ENCODE results near the gene D2HGDH. TPM values are rescaled to one million over a fixed set of nuclear protein-coding genes. Genes with fewer than 3 reads are reported as not detected.

The D2HGDH gene
- total and polyA plus RNA-seq, 2 of the 8 experiments (the other 6 are each of a cell fraction or from before 2014, with no cell fraction given): 3.4 to 8.1 TPM

DNA sequence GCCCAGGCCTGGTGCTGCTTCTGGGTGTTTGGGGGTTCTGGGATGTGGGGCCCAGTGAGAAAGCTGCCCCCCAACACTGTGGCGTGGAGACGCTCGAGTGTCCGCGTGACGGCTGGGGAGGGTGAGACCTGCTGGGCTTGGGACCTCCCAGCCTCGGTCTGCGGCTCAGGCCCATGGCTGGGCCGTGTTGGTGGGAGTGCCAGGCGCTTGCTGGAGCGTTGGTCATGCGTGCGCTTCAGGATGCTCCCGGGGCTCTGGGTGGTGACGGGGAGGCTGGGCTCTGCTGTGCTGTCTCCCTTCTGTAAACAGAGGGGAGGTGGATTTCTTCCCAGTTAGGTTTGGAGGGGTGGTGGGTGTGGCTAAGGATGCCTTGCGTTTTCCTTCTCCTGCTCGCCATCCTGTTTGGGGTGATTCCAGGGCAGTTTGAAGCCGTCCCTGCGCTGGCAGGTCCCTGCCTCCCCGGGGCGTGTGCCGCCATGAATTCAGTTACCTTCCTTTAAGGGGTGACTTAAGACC is 42.8 kb downstream of the D2HGDH start:
- H3K79me2 ChIP-seq (ENCODE audit: control insufficient read depth in 1 of 2, insufficient read depth in 2 of 2, low read length in 2 of 2): no peaks in the 10 kb centered on the region
- no peak overlapping the region; a peak in 1 of 4 replicates for H3K4me2 ChIP-seq (ENCODE audit: insufficient read depth in 1 of 2, low read depth in 2 of 2, low read length in 2 of 2)
- no peaks in the 10 kb centered on the region for H3K36me3 ChIP-seq (ENCODE audit: control insufficient read depth in 2 of 4, insufficient read depth in 4 of 4, low read length in 3 of 4)
- no peak overlapping the region for H3K27ac ChIP-seq (ENCODE audit: low read depth, low read length)
- H3K4me3 ChIP-seq (ENCODE audit: extremely low read depth in 1 of 4, insufficient read depth in 2 of 4, low read depth in 3 of 4, low read length in 4 of 4): no peak overlapping the region
- no peaks in the 10 kb centered on the region for H3K23me2 ChIP-seq (ENCODE audit: low read depth, low read length)
- no peak overlapping the region for H2AK5ac ChIP-seq (ENCODE audit: low read depth, low read length)
- no peak overlapping the region for H2BK15ac ChIP-seq (ENCODE audit: low read length)
- H3K14ac ChIP-seq (ENCODE audit: insufficient read length): no peak overlapping the region
- no peak overlapping the region for H2BK20ac ChIP-seq (ENCODE audit: low read length)
- H2BK120ac ChIP-seq (replicated peaks; ENCODE audit: low read depth, low read length): peak overlapping the region; percentile 86
- ChIA-PET POLR2A (ENCODE audit: partially characterized antibody) (interaction anchor here (0.7 to 1.2 kb wide), 2 partner anchors 12 to 26 kb away, joined by 3 to 4 read pairs; no protein-coding TSS in a partner anchor), CTCF (ENCODE audit: partially characterized antibody) (no interaction called here)
- H2BK12ac ChIP-seq (ENCODE audit: low read depth, low read length): 0 out of 2 replicates have a peak overlapping the region, but pooled peaks have one; percentile 9
- H4K20me1 ChIP-seq (replicated peaks in 1 of 2; ENCODE audit: control insufficient read depth in 1 of 2, insufficient read depth in 2 of 2, low read length in 2 of 2): no peaks in the 10 kb centered on the region
- H4K8ac ChIP-seq (ENCODE audit: extremely low read depth, insufficient read depth, low read length): peak overlapping the region; percentile 83
- H3K9ac ChIP-seq (replicated peaks in 1 of 4; ENCODE audit: extremely low read depth in 1 of 4, low read depth in 3 of 4, low read length in 3 of 4): no peak overlapping the region
- H3K18ac ChIP-seq (ENCODE audit: extremely low read depth, low read length): peak overlapping the region; percentile 48; the same call in 1 of the 2 replicates
- FAIRE-seq (no peak), DNase-seq (ENCODE audit: low read depth in 1 of 2, low spot score in 2 of 2) (peak in 1 of 2 experiments; percentile 42)
- H3K79me1 ChIP-seq (ENCODE audit: low read depth, low read length): no peaks in the 10 kb centered on the region
- no peak overlapping the region for H4K5ac ChIP-seq (ENCODE audit: insufficient read length, low read depth, low read length)
- no peak overlapping the region for H3K23ac ChIP-seq (ENCODE audit: insufficient read length)
- H3K9me3 ChIP-seq (ENCODE audit: insufficient read depth in 2 of 2, low read depth in 1 of 2, low read length in 1 of 2): peaks cover 10 to 13% of the 10 kb centered on the region in 2 experiments
- H3K27me3 ChIP-seq (replicated peaks in 1 of 4; ENCODE audit: control insufficient read depth in 3 of 4, extremely low read depth in 1 of 4, insufficient read depth in 3 of 4, low read length in 3 of 4): no peaks in the 10 kb centered on the region
- no peak overlapping the region for H2AFZ ChIP-seq (ENCODE audit: low read length)
- H2BK5ac ChIP-seq (ENCODE audit: low read depth, low read length): no peak overlapping the region
- no peak overlapping the region for H3K56ac ChIP-seq (replicated peaks; ENCODE audit: insufficient read length, low read depth, low read length)
- H3K4ac ChIP-seq (replicated peaks; ENCODE audit: insufficient read length, low read depth, low read length): no peak overlapping the region
- H4K91ac ChIP-seq (replicated peaks; ENCODE audit: insufficient read length, low read length): peak overlapping the region; percentile 85
- H3K4me1 ChIP-seq (replicated peaks in 1 of 4; ENCODE audit: control insufficient read depth in 3 of 4, insufficient read depth in 4 of 4, low read length in 3 of 4): peaks cover 0 to 20% (median 7%) of the 10 kb centered on the region in 4 experiments; a peak in 6 of 7 replicates
- WGBS, 2 experiments (ENCODE audit: extremely low coverage in 1 of 2, insufficient coverage in 1 of 2, insufficient read length in 1 of 2, insufficient replicate concordance in 2 of 2, low coverage in 1 of 2, low lambda C conversion rate in 2 of 2, missing lambda C conversion rate in 1 of 2): 87% methylated on average over 21 of the region's 22 CpGs; no CpG with 5 or more reads in 1 of the 2 experiments
